Endothelial cell of umbilical vein (primary cell): Measurements from ENCODE around the gene MRPL53. TPM values are rescaled to one million over a fixed set of nuclear protein-coding genes. Genes with fewer than 3 reads are reported as not detected.

Experiments used
- BruUV-seq: library from RNA; stranded (reverse); fragments of 400-500 nt; replicated peaks from 2 replicates; lab custom pipeline; 2021; lab: Mats Ljungman, UMichigan
- CTCF ChIA-PET: fragments of 300-600, 350-600 bp; sonication (Branson Sonifier 250); formaldehyde crosslinking; loops from one replicate; lab custom pipeline; 2021; ENCODE audit warnings: antibody characterized with exemption, inconsistent platforms; lab: Charles Lee
- POLR2A ChIA-PET: fragments of 300-600, 350-600 bp; sonication (Branson Sonifier 250); formaldehyde crosslinking; loops from one replicate; lab custom pipeline; 2021; ENCODE audit warnings: antibody characterized with exemption, inconsistent platforms; lab: Charles Lee
- DNase-seq: peaks from one replicate; pipeline ENCODE4 v3.0.0-alpha.2; 2011; ENCODE audit warnings: low read depth, low spot score
- FAIRE-seq: peaks from 2 replicates; lab custom pipeline; 2011; peaks lifted over from hg19 to GRCh38; lab: Jason Lieb, UNC
- H2AFZ ChIP-seq: 2 replicates; pipeline ENCODE4 v1.6.0; 2012; ENCODE audit warnings: low read depth, low read length, control low read depth, inconsistent platforms
- H3K27ac ChIP-seq: 2 replicates; pipeline ENCODE4 v1.5.1; 2011; ENCODE audit warnings: low read depth, mild to moderate bottlenecking, control low read depth, low read length, moderate library complexity; ENCODE audit not compliant: insufficient read depth
- H3K27me3 ChIP-seq, 2 experiments: 2 replicates each; pipeline versions ENCODE4 v1.6.0 to v1.6.1; 2011; ENCODE audit warnings: low read length in 2 of 2, mixed read lengths in 1 of 2; ENCODE audit not compliant: control insufficient read depth in 2 of 2, insufficient read depth in 2 of 2
- H3K36me3 ChIP-seq, 2 experiments: 2 replicates in 1 of 2; 3 replicates in 1 of 2; pipeline ENCODE4 v1.5.1; 2011; ENCODE audit warnings: low read length in 2 of 2, mild to moderate bottlenecking in 1 of 2, moderate library complexity in 1 of 2; ENCODE audit not compliant: control insufficient read depth in 2 of 2, insufficient read depth in 2 of 2; ENCODE audit errors: extremely low read depth in 1 of 2
- H3K4me1 ChIP-seq: 3 replicates; pipeline ENCODE4 v1.5.1; 2011; ENCODE audit warnings: mild to moderate bottlenecking, low read length; ENCODE audit not compliant: control insufficient read depth, insufficient read depth; ENCODE audit errors: extremely low read depth
- H3K4me2 ChIP-seq: 2 replicates; pipeline ENCODE4 v1.6.1; 2011; ENCODE audit warnings: low read length, control low read depth, mixed read lengths; ENCODE audit not compliant: insufficient read depth
- H3K4me3 ChIP-seq, 3 experiments: fragments of 200-600 bp in 1 of 3; sonication (generic), shearing (Covaris generic) in 1 of 3; replicated peaks in 1 of 3; 2 replicates each; pipeline ENCODE4 v1.5.1; 2011 to 2016; ENCODE audit warnings: control low read depth in 3 of 3, low read length in 3 of 3, mild to moderate bottlenecking in 2 of 3, inconsistent platforms in 1 of 3, low read depth in 1 of 3, moderate library complexity in 1 of 3; ENCODE audit not compliant: insufficient read depth in 1 of 3
- H3K79me2 ChIP-seq: 2 replicates; pipeline ENCODE4 v1.6.0; 2012; ENCODE audit warnings: low read length, inconsistent platforms; ENCODE audit not compliant: control insufficient read depth, insufficient read depth
- H3K9ac ChIP-seq: replicated peaks from 2 replicates; pipeline ENCODE3; 2011; ENCODE audit warnings: low read length, control low read depth; ENCODE audit not compliant: insufficient read depth; ENCODE audit errors: extremely low read depth
- H3K9me1 ChIP-seq: replicated peaks from 3 replicates; pipeline ENCODE4 v1.6.0; 2011; ENCODE audit warnings: mild to moderate bottlenecking, low read length; ENCODE audit not compliant: control insufficient read depth, insufficient read depth; ENCODE audit errors: extremely low read depth
- H3K9me3 ChIP-seq: replicated peaks from 2 replicates; pipeline ENCODE4 v1.5.1; 2012; ENCODE audit warnings: low read length, inconsistent platforms; ENCODE audit not compliant: control insufficient read depth, insufficient read depth
- H4K20me1 ChIP-seq: replicated peaks from 2 replicates; pipeline ENCODE3; 2011; ENCODE audit warnings: mild to moderate bottlenecking, low read length; ENCODE audit not compliant: control insufficient read depth, insufficient read depth; ENCODE audit errors: extremely low read depth
- EZH2 ChIP-seq: IDR thresholded peaks from 2 replicates; pipeline ENCODE4 v1.6.1; 2012; ENCODE audit warnings: borderline replicate concordance, low read depth, mild to moderate bottlenecking, moderate library complexity, low read length, inconsistent platforms; ENCODE audit not compliant: severe bottlenecking
- FOS ChIP-seq: IDR thresholded peaks from 2 replicates; pipeline ENCODE4 v1.6.1; 2011; ENCODE audit warnings: mild to moderate bottlenecking, low read length, moderate library complexity, borderline replicate concordance; ENCODE audit not compliant: insufficient read depth
- GATA2 ChIP-seq: IDR thresholded peaks from 2 replicates; pipeline ENCODE4 v1.7.0; 2011; ENCODE audit warnings: low read depth, mild to moderate bottlenecking, moderate library complexity, mixed read lengths, low read length; ENCODE audit not compliant: insufficient read length, insufficient read depth
- JUN ChIP-seq: IDR thresholded peaks from 2 replicates; pipeline ENCODE4 v1.6.1; 2011; ENCODE audit warnings: borderline replicate concordance, low read depth; ENCODE audit not compliant: insufficient read length, insufficient read depth
- MAX ChIP-seq: IDR thresholded peaks from 2 replicates; pipeline ENCODE4 v1.6.1; 2011; ENCODE audit not compliant: insufficient read depth, insufficient read length
- MYC ChIP-seq: IDR thresholded peaks from one replicate; pipeline ENCODE4 v1.6.1; 2011; ENCODE audit warnings: mild to moderate bottlenecking, low read depth, low read length
- POLR2A ChIP-seq: IDR thresholded peaks from 2 replicates; pipeline ENCODE4 v1.6.1; 2012; ENCODE audit warnings: low read depth, mild to moderate bottlenecking, control low read depth, low read length
- POLR2AphosphoS5 ChIP-seq: IDR thresholded peaks from 2 replicates; pipeline ENCODE4 v1.6.1; 2012; ENCODE audit warnings: low read depth, mild to moderate bottlenecking, control low read depth, low read length, moderate library complexity; ENCODE audit not compliant: insufficient read depth
- dilution Hi-C: fragments of 300-500 bp; cut with MboI; formaldehyde crosslinking; loops from one replicate; pipeline ENCODE4 v1.15.0; 2019; ENCODE audit warnings: low sequenced_read_pairs; ENCODE audit not compliant: extremely low pct_ligation_motif_present
- intact Hi-C: fragments of 100-400 bp; cut with micrococcal nuclease; formaldehyde crosslinking; loops from one replicate; pipeline ENCODE4 v1.10.0; 2022
- polyA plus RNA-seq, 4 experiments: library from polyadenylated mRNA; depleted of rRNA in 3 of 4; stranded (reverse) in 3 of 4; unstranded in 1 of 4; fragments of >200 nt; gene quantifications; 2 replicates each; pipeline versions ENCODE4 v1.2.1 to v1.2.3, GENCODE V29; 2011 to 2012; ENCODE audit warnings: missing spikeins in 1 of 4
- total RNA-seq: library from RNA; stranded (reverse); gene quantifications from 2 replicates; pipeline ENCODE4 v1.2.3, GENCODE V29; 2021

The MRPL53 gene
- total and polyA plus RNA-seq, 2 donors (not counting 3 experiments of a cell fraction or from before 2014, with no cell fraction given), result 68.7 to 69.7 TPM

- ChIA-PET CTCF (no interaction called here), POLR2A (no interaction called here)
- intact Hi-C loops (no loop called here), dilution Hi-C loops (no loop called here)
- no peaks in the 10 kb centered on the region for H3K9me3 ChIP-seq
- no peak overlapping the region for H2AFZ ChIP-seq
- H3K4me1 ChIP-seq, result peaks cover 9% of the 10 kb centered on the region
- peaks cover 4 to 31% of the 10 kb centered on the region in 2 experiments for H3K36me3 ChIP-seq
- H3K79me2 ChIP-seq, result no peaks in the 10 kb centered on the region
- TF ChIP-seq POLR2A (no peak), GATA2 (no peak), JUN (no peak), MYC (no peak), POLR2AphosphoS5 (no peak), FOS (no peak), MAX (no peak)
- H3K9ac ChIP-seq, result no peak overlapping the region
- no peaks in the 10 kb centered on the region for H3K9me1 ChIP-seq
- FAIRE-seq (no peak), DNase-seq (no peak)
- no peaks in the 10 kb centered on the region for H4K20me1 ChIP-seq
- no peak overlapping the region for H3K4me2 ChIP-seq
- H3K27me3 ChIP-seq, result peaks cover under 1 to 3% of the 10 kb centered on the region in 2 experiments
- no TSS peak for BruUV-seq
- no peak overlapping the region for H3K27ac ChIP-seq
- H3K4me3 ChIP-seq, result no peak overlapping the region
Measured at GRCh38 chr2:74425523-74425922, 47.0 kb downstream of the MRPL53 start.

- Histone ChIP-seq H3K4me2 (no peak overlapping the region), H2AFZ (no peak overlapping the region), H3K9me3 (no peaks in the 10 kb centered on the region), H3K27ac (no peak overlapping the region), H3K4me3 (no peak overlapping the region), H3K79me2 (no peaks in the 10 kb centered on the region), H4K20me1 (no peaks in the 10 kb centered on the region), H3K36me3 (peaks cover 4 to 29% of the 10 kb centered on the region in 2 experiments), H3K9ac (no peak overlapping the region), H3K9me1 (no peaks in the 10 kb centered on the region), H3K4me1 (peaks cover 9% of the 10 kb centered on the region), H3K27me3 (peaks cover 5 to 7% of the 10 kb centered on the region in 2 experiments)
- CTCF ChIA-PET, result no interaction called here
- FAIRE-seq (no peak), DNase-seq (no peak)
- no peak for TF ChIP-seq EZH2
- no peak for TF ChIP-seq POLR2A
- no TSS peak for BruUV-seq
- dilution Hi-C loops (no loop called here), intact Hi-C loops (no loop called here)
- POLR2A ChIA-PET, result no interaction called here
Measured at GRCh38 chr2:74424995-74425406, 47.5 kb downstream of the MRPL53 start.
